Right lobe of liver (tissue), 6 donors: ENCODE results near the gene SCARF2. TPM values are rescaled to one million over a fixed set of nuclear protein-coding genes. Genes with fewer than 3 reads are reported as not detected.

Source experiments
- ATAC-seq, 4 donors: fragments of 200-7000 bp; cut with Tn5 transposase; one replicate each; pipeline ENCODE4 v1.9.1; 2020; ENCODE audit warnings: mild to moderate bottlenecking in 4 of 4, moderate library complexity in 4 of 4
- DNase-seq, 3 donors: peaks; one replicate each; pipeline ENCODE4 v3.0.0-alpha.2; 2020
- H3K27ac ChIP-seq, 3 donors: fragments of 200-600 bp; one replicate each; pipeline ENCODE4 v1.8.0; 2022
- H3K27me3 ChIP-seq, 2 donors: fragments of 200-600 bp; one replicate each; pipeline ENCODE4 v1.8.0; 2022
- H3K36me3 ChIP-seq, 4 donors: fragments of 200-600 bp; sonication (generic) in 1 of 4; one replicate each; pipeline versions ENCODE4 v1.5.1 to v1.8.0; 2017 to 2022; ENCODE audit warnings: control low read depth in 1 of 4
- H3K4me1 ChIP-seq, 4 donors: fragments of 200-600 bp; sonication (generic) in 1 of 4; one replicate each; pipeline versions ENCODE4 v1.5.1 to v1.8.0; 2017 to 2022; ENCODE audit warnings: control low read depth in 1 of 4
- H3K4me3 ChIP-seq, 3 donors: fragments of 200-600 bp; one replicate each; pipeline ENCODE4 v1.8.0; 2022
- H3K9me3 ChIP-seq, 4 donors: fragments of 200-600 bp; sonication (generic) in 1 of 4; one replicate each; pipeline versions ENCODE4 v1.5.1 to v1.8.0; 2017 to 2022; ENCODE audit warnings: control low read depth in 1 of 4
- CTCF ChIP-seq, 4 donors: fragments of 200-600 bp in 3 of 4; fragments of 450-650 bp in 1 of 4; IDR thresholded peaks; one replicate each; pipeline versions ENCODE4 v1.5.1 to v1.8.0; 2016 to 2022; ENCODE audit warnings: antibody characterized with exemption in 4 of 4, mild to moderate bottlenecking in 2 of 4
- POLR2A ChIP-seq: fragments of 450-650 bp; IDR thresholded peaks from one replicate; pipeline ENCODE4 v1.6.1; 2017; ENCODE audit warnings: antibody characterized with exemption, mild to moderate bottlenecking
- WGBS: methylation state at CpG from one replicate; pipeline ENCODE4 v1.1.6; 2018; ENCODE audit warnings: low coverage, low lambda C conversion rate; ENCODE audit not compliant: insufficient coverage; ENCODE audit errors: missing lambda C conversion rate; 5-methylcytosine and 5-hydroxymethylcytosine counted together
- intact Hi-C, 2 donors: fragments of 100-400 bp; cut with DNase I; formaldehyde crosslinking; loops; one replicate each; pipeline versions ENCODE4 v1.11.2 to v1.14.1; 2022
- total RNA-seq, 6 experiments: library from RNA; depleted of rRNA in 2 of 6; stranded (reverse); fragments of >200 nt in 2 of 6; fragmentation: NEBNext Ultra II Directional in 3 of 6; extraction: Animal tissue kit (Norgen Biotek cat#: 25700) in 3 of 6; gene quantifications; one replicate each; pipeline versions ENCODE4 v1.1.0 to v1.2.4, GENCODE V29; 2016 to 2023
- donor health status: DM: no; HTN: yes; CAD: no.
- donor health status: DM: no; HTN: no; CAD: no.
- donor health status: DM: no; HTN: no; CAD: no.
- donor health status: DM: no; HTN: yes; CAD: no.
- donor health status: DM: no; HTN: yes; CAD: no.

SCARF2 gene
- total RNA-seq, 6 experiments from 2014 or later, result 1.1 to 3.4 (median 1.8) TPM

GRCh38 chr22:20439928-20440575 lies 2.4 kb upstream of the SCARF2 start:
- intact Hi-C loops, result no loop called here
- H3K4me1 ChIP-seq, result peaks cover 0 to 12% (median 0%) of the 10 kb centered on the region in 4 donors
- H3K4me3 ChIP-seq, result no peak overlapping the region
- H3K27me3 ChIP-seq, result peaks cover 0 to 12% of the 10 kb centered on the region in 2 donors
- H3K9me3 ChIP-seq, result no peaks in the 10 kb centered on the region
- no CpG with 5 or more reads among the region's 5 CpGs for WGBS
- DNase-seq (peak in 1 of 3 donors; percentile 37), ATAC-seq (no peak)
- no peaks in the 10 kb centered on the region for H3K36me3 ChIP-seq
- no peak overlapping the region for H3K27ac ChIP-seq
- no peak for TF ChIP-seq CTCF (IDR thresholded peaks at IDR 0.05)
- no peak for TF ChIP-seq POLR2A

- ATAC-seq (no peak), DNase-seq (peak in 1 of 3 donors; percentile 30)
- peaks cover 0 to 12% of the 10 kb centered on the region in 2 donors for H3K27me3 ChIP-seq
- no peak for TF ChIP-seq CTCF (IDR thresholded peaks at IDR 0.05)
- no peak for TF ChIP-seq POLR2A
- 86% methylated on average over 4 of the region's 4 CpGs for WGBS
- H3K36me3 ChIP-seq, result no peaks in the 10 kb centered on the region
- intact Hi-C loops, result no loop called here
- H3K9me3 ChIP-seq, result no peaks in the 10 kb centered on the region
- peaks cover 0 to 12% (median 0%) of the 10 kb centered on the region in 4 donors for H3K4me1 ChIP-seq
- H3K27ac ChIP-seq, result no peak overlapping the region
- no peak overlapping the region for H3K4me3 ChIP-seq
Observed at GRCh38 chr22:20439556-20439927, 1.9 kb upstream of the SCARF2 start.

- ATAC-seq, result peak; percentile 46 to 60 (median 50)
Observed at GRCh38 chr22:20438678-20439492, 1.3 kb upstream of the SCARF2 start.

GRCh38 chr22:20438427-20438677 lies 727 bp upstream of the SCARF2 start:
- Histone ChIP-seq H3K4me3 (peak overlapping the region in 1 of 3 donors; percentile 42), H3K36me3 (no peaks in the 10 kb centered on the region), H3K4me1 (peaks cover 0 to 12% (median 0%) of the 10 kb centered on the region in 4 donors), H3K27ac (no peak overlapping the region), H3K9me3 (no peaks in the 10 kb centered on the region), H3K27me3 (peaks cover 0 to 12% of the 10 kb centered on the region in 2 donors)
- intact Hi-C loops, result no loop called here
- ATAC-seq, result no peak
- 32% methylated on average over 6 of the region's 6 CpGs for WGBS
- no peak for DNase-seq
- no peak for TF ChIP-seq POLR2A
- no peak for TF ChIP-seq CTCF (IDR thresholded peaks at IDR 0.05)

More at GRCh38 chr22:20438678-20439492, 1.3 kb upstream of the SCARF2 start:
- TF ChIP-seq POLR2A (no peak), CTCF (IDR thresholded peaks at IDR 0.05) (peak in 1 of 4 donors; percentile 21)
- intact Hi-C loops, result no loop called here
- Histone ChIP-seq H3K27ac (no peak overlapping the region), H3K4me3 (no peak overlapping the region), H3K4me1 (peaks cover 0 to 12% (median 0%) of the 10 kb centered on the region in 4 donors), H3K36me3 (no peaks in the 10 kb centered on the region), H3K9me3 (no peaks in the 10 kb centered on the region), H3K27me3 (peaks cover 0 to 12% of the 10 kb centered on the region in 2 donors)
- DNase-seq, result peak in 1 of 3 donors; percentile 56
- WGBS, result 60% methylated on average over 2 of the region's 13 CpGs
